ENCODE measurements around the gene LCNL1.

DNA sequence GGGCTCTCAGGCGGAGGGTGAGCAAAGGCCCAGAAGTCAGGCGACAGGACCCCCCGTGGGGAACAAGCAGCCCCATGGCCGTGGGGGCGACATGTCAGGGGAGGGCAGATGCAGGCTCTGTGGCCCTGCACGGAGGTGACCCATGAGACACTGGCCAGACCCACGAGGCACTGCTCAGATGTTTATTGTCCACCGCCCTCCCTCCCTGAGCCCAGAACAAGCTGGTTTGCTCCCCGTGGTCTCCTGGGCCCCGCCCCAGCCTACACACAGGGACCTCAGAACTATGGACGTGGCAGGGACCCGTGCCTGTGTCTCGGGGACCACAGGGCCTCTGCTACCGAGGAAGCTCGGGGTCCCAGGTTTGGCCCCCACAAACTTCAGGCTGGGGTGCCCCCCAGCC is 47.2 kb downstream of the LCNL1 start:
- TF ChIP-seq EZH2phosphoT487 (IDR thresholded peaks at IDR 0.05; ENCODE audit: borderline replicate concordance) (no peak), CTCF (conservative IDR thresholded peaks at IDR 0.05; ENCODE audit: low read length) (no peak)

All from Loucy (cell line).